ENCODE results near the gene COMMD10. TPM values are rescaled to one million over a fixed set of nuclear protein-coding genes. Genes with fewer than 3 reads are reported as not detected.

COMMD10 gene
- total RNA-seq, 4 donors from 2014 or later: 14.2 to 113 (median 32.3) TPM

DNA sequence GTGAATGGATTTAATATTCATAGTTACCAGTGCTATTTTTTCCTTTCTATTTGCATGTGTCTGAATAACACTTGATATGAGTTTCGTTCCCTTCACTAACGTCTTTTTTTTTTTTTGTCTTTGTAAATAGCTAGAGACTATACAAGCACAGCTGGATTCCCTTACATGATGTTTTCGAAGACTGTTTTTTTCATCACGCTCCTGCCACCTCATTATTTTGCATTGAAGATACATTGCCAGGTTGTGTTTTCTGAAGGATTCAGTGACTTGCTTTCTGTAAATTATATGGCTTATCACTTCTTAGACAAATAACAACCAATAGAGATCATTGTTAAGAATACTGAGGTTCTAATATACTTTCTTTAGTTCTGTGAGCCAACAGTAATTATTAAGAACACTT lies 207.5 kb downstream of the COMMD10 start:
- H3K4me3 ChIP-seq: no peak overlapping the region
- no peaks in the 10 kb centered on the region for H3K27me3 ChIP-seq
- no peaks in the 10 kb centered on the region for H3K4me1 ChIP-seq
- H3K27ac ChIP-seq: no peak overlapping the region
- peaks cover 0 to 2% (median 0%) of the 10 kb centered on the region in 3 donors for H3K36me3 ChIP-seq
- peaks cover 0 to 1% (median 0%) of the 10 kb centered on the region in 4 donors for H3K9me3 ChIP-seq
- TF ChIP-seq POLR2A (IDR thresholded peaks at IDR 0.05) (no peak), CTCF (IDR thresholded peaks at IDR 0.05) (no peak)
- no peak for DNase-seq

GRCh38 chr5:116296335-116297072 lies 211.7 kb downstream of the COMMD10 start:
- Histone ChIP-seq H3K4me1 (no peaks in the 10 kb centered on the region), H3K36me3 (peaks cover 0 to 19% (median 0%) of the 10 kb centered on the region in 3 donors), H3K9me3 (peaks cover 0 to 7% (median 0%) of the 10 kb centered on the region in 4 donors), H3K27me3 (no peaks in the 10 kb centered on the region), H3K4me3 (no peak overlapping the region), H3K27ac (no peak overlapping the region)
- TF ChIP-seq CTCF (IDR thresholded peaks at IDR 0.05): no peak
- TF ChIP-seq POLR2A (IDR thresholded peaks at IDR 0.05): no peak
- no peak for DNase-seq

- Histone ChIP-seq H3K36me3 (peaks cover 0 to 19% (median 0%) of the 10 kb centered on the region in 3 donors), H3K27me3 (no peaks in the 10 kb centered on the region), H3K9me3 (peaks cover 0 to 7% (median 0%) of the 10 kb centered on the region in 4 donors), H3K27ac (no peak overlapping the region), H3K4me1 (no peaks in the 10 kb centered on the region), H3K4me3 (no peak overlapping the region)
- DNase-seq: no peak
- TF ChIP-seq POLR2A (IDR thresholded peaks at IDR 0.05) (no peak), CTCF (IDR thresholded peaks at IDR 0.05) (no peak)
Observed at GRCh38 chr5:116297296-116297814, 212.5 kb downstream of the COMMD10 start.

GRCh38 chr5:116299746-116300640 lies 215.2 kb downstream of the COMMD10 start:
- Histone ChIP-seq H3K27ac (no peak overlapping the region), H3K4me3 (no peak overlapping the region), H3K36me3 (peaks cover 0 to 29% (median 0%) of the 10 kb centered on the region in 3 donors), H3K9me3 (peaks cover 0 to 7% (median 0%) of the 10 kb centered on the region in 4 donors), H3K4me1 (no peaks in the 10 kb centered on the region), H3K27me3 (no peaks in the 10 kb centered on the region)
- TF ChIP-seq POLR2A (IDR thresholded peaks at IDR 0.05) (no peak), CTCF (IDR thresholded peaks at IDR 0.05) (no peak)
- no peak for DNase-seq

DNA sequence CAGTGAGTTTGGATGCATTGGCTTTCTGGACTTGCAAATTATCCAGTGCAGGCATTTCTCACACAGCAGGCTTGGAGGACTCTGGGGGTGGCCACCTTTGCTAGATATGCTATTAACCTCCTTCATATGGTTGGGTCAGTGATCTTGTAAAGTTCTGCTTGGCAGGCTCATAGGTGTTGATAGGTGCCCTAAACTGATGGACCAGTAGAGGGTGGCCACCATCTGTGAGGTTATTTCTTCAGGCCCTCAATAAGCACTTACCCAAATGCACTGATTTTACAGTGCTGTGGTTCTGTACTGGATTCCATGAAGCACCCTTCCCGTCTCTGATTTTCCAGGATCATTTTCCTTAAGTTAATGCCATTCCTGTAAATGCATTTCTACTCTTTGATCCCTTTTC lies 216.3 kb downstream of the COMMD10 start:
- Histone ChIP-seq H3K9me3 (peaks cover 0 to 7% (median 0%) of the 10 kb centered on the region in 4 donors), H3K4me1 (no peaks in the 10 kb centered on the region), H3K4me3 (no peak overlapping the region), H3K36me3 (peaks cover 0 to 40% (median 0%) of the 10 kb centered on the region in 3 donors), H3K27ac (no peak overlapping the region), H3K27me3 (no peaks in the 10 kb centered on the region)
- DNase-seq: no peak
- TF ChIP-seq POLR2A (IDR thresholded peaks at IDR 0.05) (no peak), CTCF (IDR thresholded peaks at IDR 0.05) (no peak)

Data from Peyer's patch (tissue), 4 donors.